HUES64 (cell line): ENCODE data around the gene LRRC63.

Source experiments
- H3K27ac ChIP-seq: 2 replicates; pipeline ENCODE4 v1.7.0; 2013; ENCODE audit warnings: low read depth, low read length, inconsistent platforms
- H3K27me3 ChIP-seq: 2 replicates; pipeline ENCODE4 v1.6.1; 2013; ENCODE audit warnings: mild to moderate bottlenecking, low read length; ENCODE audit not compliant: insufficient read depth
- H3K36me3 ChIP-seq: 2 replicates; pipeline ENCODE4 v1.6.1; 2013; ENCODE audit warnings: mild to moderate bottlenecking, low read length; ENCODE audit not compliant: insufficient read depth
- H3K4me1 ChIP-seq: 2 replicates; pipeline ENCODE4 v1.6.1; 2013; ENCODE audit warnings: mild to moderate bottlenecking, low read length, moderate library complexity; ENCODE audit not compliant: insufficient read depth
- H3K4me3 ChIP-seq: 2 replicates; pipeline ENCODE4 v1.5.1; 2013; ENCODE audit warnings: mild to moderate bottlenecking, low read length, moderate library complexity
- H3K9ac ChIP-seq: 2 replicates; pipeline ENCODE4 v1.6.1; 2013; ENCODE audit warnings: mild to moderate bottlenecking, low read depth, low read length
- H3K9me3 ChIP-seq: 2 replicates; pipeline ENCODE4 v1.6.1; 2013; ENCODE audit warnings: low read depth, low read length; ENCODE audit not compliant: insufficient read depth
- WGBS: fragments of 150-250, 120-280 bp; methylation state at CpG from one replicate; pipeline ENCODE4 v1.1.7; 2013; ENCODE audit warnings: missing lambda C conversion rate; 5-methylcytosine and 5-hydroxymethylcytosine counted together

LRRC63 gene

GRCh38 chr13:46313432-46314257 lies 101.9 kb downstream of the LRRC63 start:
- Histone ChIP-seq H3K4me3 (no peak overlapping the region), H3K27ac (no peak overlapping the region), H3K27me3 (no peaks in the 10 kb centered on the region), H3K9ac (no peak overlapping the region), H3K36me3 (no peaks in the 10 kb centered on the region), H3K9me3 (no peaks in the 10 kb centered on the region), H3K4me1 (no peaks in the 10 kb centered on the region)
- 96% methylated on average over 4 of the region's 6 CpGs for WGBS

- Histone ChIP-seq H3K9ac (no peak overlapping the region), H3K4me3 (no peak overlapping the region), H3K9me3 (no peaks in the 10 kb centered on the region), H3K27me3 (no peaks in the 10 kb centered on the region), H3K27ac (no peak overlapping the region), H3K36me3 (no peaks in the 10 kb centered on the region), H3K4me1 (peaks cover 5% of the 10 kb centered on the region; the same call in 1 of the 2 replicates)
- no CpG with 5 or more reads among the region's 1 CpG for WGBS
These were observed 102.9 kb downstream of the LRRC63 start for GRCh38 chr13:46314587-46314986.

- Histone ChIP-seq H3K27ac (no peak overlapping the region), H3K4me3 (no peak overlapping the region), H3K4me1 (peaks cover 7% of the 10 kb centered on the region; the same call in 1 of the 2 replicates), H3K36me3 (no peaks in the 10 kb centered on the region), H3K9me3 (no peaks in the 10 kb centered on the region), H3K9ac (no peak overlapping the region), H3K27me3 (no peaks in the 10 kb centered on the region)
These were observed 103.3 kb downstream of the LRRC63 start for GRCh38 chr13:46315036-46315435.

GRCh38 chr13:46315491-46316075 lies 103.9 kb downstream of the LRRC63 start:
- 95% methylated on average over 6 of the region's 6 CpGs for WGBS
- Histone ChIP-seq H3K36me3 (no peaks in the 10 kb centered on the region), H3K27me3 (no peaks in the 10 kb centered on the region), H3K9me3 (no peaks in the 10 kb centered on the region), H3K4me1 (peaks cover 7% of the 10 kb centered on the region; the same call in 1 of the 2 replicates), H3K27ac (no peak overlapping the region), H3K9ac (no peak overlapping the region), H3K4me3 (no peak overlapping the region)

GRCh38 chr13:46317120-46317519 lies 105.4 kb downstream of the LRRC63 start:
- Histone ChIP-seq H3K4me1 (peaks cover 7% of the 10 kb centered on the region; the same call in 1 of the 2 replicates), H3K4me3 (no peak overlapping the region), H3K27me3 (no peaks in the 10 kb centered on the region), H3K36me3 (no peaks in the 10 kb centered on the region), H3K9me3 (no peaks in the 10 kb centered on the region), H3K27ac (no peak overlapping the region), H3K9ac (no peak overlapping the region)

- Histone ChIP-seq H3K9me3 (no peaks in the 10 kb centered on the region), H3K4me3 (no peak overlapping the region), H3K4me1 (peaks cover 7% of the 10 kb centered on the region; the same call in 1 of the 2 replicates), H3K36me3 (no peaks in the 10 kb centered on the region), H3K9ac (no peak overlapping the region), H3K27me3 (no peaks in the 10 kb centered on the region), H3K27ac (no peak overlapping the region)
- 100% methylated on average over 1 of the region's 1 CpG for WGBS
These were observed 107.3 kb downstream of the LRRC63 start for GRCh38 chr13:46318986-46319385.

- H3K9me3 ChIP-seq = no peaks in the 10 kb centered on the region
- WGBS = 96% methylated on average over 3 of the region's 3 CpGs
These were observed 108.7 kb downstream of the LRRC63 start for GRCh38 chr13:46320406-46320805.

GRCh38 chr13:46320821-46321220 lies 109.1 kb downstream of the LRRC63 start:
- WGBS = 88% methylated on average over 4 of the region's 4 CpGs
- Histone ChIP-seq H3K36me3 (no peaks in the 10 kb centered on the region), H3K27me3 (no peaks in the 10 kb centered on the region), H3K27ac (no peak overlapping the region), H3K4me1 (peaks cover 7% of the 10 kb centered on the region; the same call in 1 of the 2 replicates), H3K4me3 (no peak overlapping the region), H3K9ac (no peak overlapping the region), H3K9me3 (no peaks in the 10 kb centered on the region)

More at GRCh38 chr13:46320406-46320805, 108.7 kb downstream of the LRRC63 start:
- H3K4me3 ChIP-seq = no peak overlapping the region
- no peaks in the 10 kb centered on the region for H3K36me3 ChIP-seq
- no peaks in the 10 kb centered on the region for H3K27me3 ChIP-seq
- H3K4me1 ChIP-seq = peaks cover 7% of the 10 kb centered on the region; the same call in 1 of the 2 replicates
- no peak overlapping the region for H3K27ac ChIP-seq
- no peak overlapping the region for H3K9ac ChIP-seq

- WGBS = 79% methylated on average over 16 of the region's 17 CpGs
- Histone ChIP-seq H3K27ac (no peak overlapping the region), H3K27me3 (no peaks in the 10 kb centered on the region), H3K9me3 (no peaks in the 10 kb centered on the region), H3K4me1 (peaks cover 7% of the 10 kb centered on the region; the same call in 1 of the 2 replicates), H3K36me3 (no peaks in the 10 kb centered on the region), H3K9ac (no peak overlapping the region), H3K4me3 (no peak overlapping the region)
These were observed 109.9 kb downstream of the LRRC63 start for GRCh38 chr13:46321494-46322225.

- H3K4me3 ChIP-seq = no peak overlapping the region
- H3K9ac ChIP-seq = no peak overlapping the region
- H3K9me3 ChIP-seq = no peaks in the 10 kb centered on the region
- H3K27me3 ChIP-seq = no peaks in the 10 kb centered on the region
- WGBS = 93% methylated on average over 5 of the region's 5 CpGs
- H3K27ac ChIP-seq = no peak overlapping the region
- no peaks in the 10 kb centered on the region for H3K36me3 ChIP-seq
- H3K4me1 ChIP-seq = no peaks in the 10 kb centered on the region
These were observed 113.2 kb downstream of the LRRC63 start for GRCh38 chr13:46324976-46325375.
